Measurements from ENCODE around the gene RAD51AP1.

Gene RAD51AP1

DNA sequence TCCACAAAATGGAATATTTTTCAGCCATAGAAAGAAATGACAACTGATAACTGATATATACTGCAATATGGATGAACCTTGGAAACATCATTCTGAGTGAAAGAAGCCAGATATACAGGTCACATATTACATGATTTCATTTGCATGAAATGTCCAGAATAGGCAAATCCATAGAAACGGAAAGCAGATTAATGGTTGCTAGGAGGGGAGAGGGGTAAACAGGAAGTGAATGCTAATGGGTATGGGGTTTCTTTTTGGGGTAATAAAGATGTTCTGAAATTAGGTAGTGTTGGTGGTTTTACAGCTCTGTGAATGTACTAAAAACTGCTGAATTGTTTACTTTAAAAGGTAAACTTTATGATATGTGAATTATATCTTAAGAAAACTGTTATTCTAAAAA lies 6.5 kb downstream of the RAD51AP1 start:
- DNase-seq (ENCODE audit: low read depth, low spot score): no peak

- DNase-seq (ENCODE audit: low read depth, low spot score): no peak
These were observed 13.5 kb downstream of the RAD51AP1 start for GRCh38 chr12:4552191-4552590.

GRCh38 chr12:4553943-4554342 lies 15.3 kb downstream of the RAD51AP1 start:
- DNase-seq (ENCODE audit: low read depth, low spot score): no peak

DNA sequence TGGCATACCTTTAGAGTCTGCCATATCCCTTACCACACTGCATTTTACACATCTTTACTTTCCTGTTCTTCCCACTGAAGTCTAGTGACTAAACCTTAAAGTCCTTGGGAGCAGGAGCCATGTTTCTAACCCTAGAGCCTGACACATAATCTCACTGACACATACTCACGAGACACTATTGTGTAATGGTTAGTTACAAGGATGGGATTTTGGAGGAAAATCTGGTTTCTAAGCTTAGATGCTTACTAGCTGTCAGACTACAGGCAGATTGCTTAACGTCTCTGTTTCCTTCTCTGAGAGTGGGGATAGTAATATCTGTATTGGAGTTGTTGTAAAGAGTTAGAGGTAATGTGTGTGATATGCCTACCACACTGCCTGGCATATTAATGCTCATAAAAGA lies 17.1 kb downstream of the RAD51AP1 start:
- no peak for DNase-seq (ENCODE audit: low read depth, low spot score)

DNA sequence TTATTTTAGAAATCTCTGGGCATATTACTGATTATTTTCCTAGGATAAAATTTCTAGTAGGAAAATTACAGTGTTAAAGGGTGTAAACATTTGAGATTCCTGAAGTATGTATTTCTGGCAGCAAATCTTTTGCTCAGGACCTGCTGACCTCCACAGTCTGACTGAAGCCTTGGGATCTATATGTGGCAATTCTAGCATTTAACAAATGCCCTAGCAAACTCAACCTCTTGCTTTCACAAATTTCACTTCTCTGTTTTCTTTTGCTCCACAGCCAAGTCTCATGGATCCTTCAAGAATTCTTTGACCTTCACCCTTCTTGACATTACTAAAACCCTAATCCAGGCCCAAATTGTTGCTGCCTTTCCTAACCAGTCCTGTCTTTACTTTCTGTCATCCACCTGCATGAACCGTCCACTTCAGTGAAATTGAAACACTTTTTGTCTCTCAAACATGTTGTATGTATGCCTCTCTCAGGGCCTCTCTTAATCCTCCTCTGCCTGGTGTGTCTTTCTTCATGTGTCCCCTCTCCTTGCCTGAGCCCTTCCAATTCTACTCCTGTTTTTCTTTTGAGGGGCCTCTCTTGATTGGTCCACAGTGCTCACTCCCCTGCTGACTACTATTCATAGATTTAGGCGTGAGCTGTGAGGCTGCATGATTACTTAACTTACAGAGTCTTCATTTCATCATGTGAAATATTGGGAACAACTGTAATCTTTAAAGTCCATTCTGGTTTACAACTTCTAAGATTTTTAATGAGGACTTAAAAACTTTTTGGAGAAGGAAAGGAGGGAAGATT lies 18.2 kb downstream of the RAD51AP1 start:
- DNase-seq (ENCODE audit: low read depth, low spot score): no peak

DNA sequence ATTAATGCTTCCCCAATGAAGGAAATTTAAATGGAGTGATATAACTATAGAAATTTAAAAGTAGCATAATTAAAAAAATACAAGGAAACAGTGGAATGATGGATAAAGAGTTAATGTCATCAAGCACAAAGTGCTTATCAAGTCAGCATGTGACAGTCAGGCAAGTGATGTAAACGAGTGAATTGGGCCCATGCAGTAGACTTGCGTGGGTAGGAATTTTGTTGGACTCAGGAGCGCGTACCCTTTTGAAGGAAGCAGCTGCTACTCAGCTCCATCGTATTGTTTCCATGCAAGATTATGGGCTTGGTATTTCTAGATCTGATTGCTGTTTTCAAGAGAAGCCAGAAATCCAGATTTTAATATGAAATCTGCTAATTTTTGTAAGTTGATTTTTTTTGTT lies 18.9 kb downstream of the RAD51AP1 start:
- no peak for DNase-seq (ENCODE audit: low read depth, low spot score)

GRCh38 chr12:4558171-4558570 lies 19.5 kb downstream of the RAD51AP1 start:
- DNase-seq (ENCODE audit: low read depth, low spot score): no peak

DNA sequence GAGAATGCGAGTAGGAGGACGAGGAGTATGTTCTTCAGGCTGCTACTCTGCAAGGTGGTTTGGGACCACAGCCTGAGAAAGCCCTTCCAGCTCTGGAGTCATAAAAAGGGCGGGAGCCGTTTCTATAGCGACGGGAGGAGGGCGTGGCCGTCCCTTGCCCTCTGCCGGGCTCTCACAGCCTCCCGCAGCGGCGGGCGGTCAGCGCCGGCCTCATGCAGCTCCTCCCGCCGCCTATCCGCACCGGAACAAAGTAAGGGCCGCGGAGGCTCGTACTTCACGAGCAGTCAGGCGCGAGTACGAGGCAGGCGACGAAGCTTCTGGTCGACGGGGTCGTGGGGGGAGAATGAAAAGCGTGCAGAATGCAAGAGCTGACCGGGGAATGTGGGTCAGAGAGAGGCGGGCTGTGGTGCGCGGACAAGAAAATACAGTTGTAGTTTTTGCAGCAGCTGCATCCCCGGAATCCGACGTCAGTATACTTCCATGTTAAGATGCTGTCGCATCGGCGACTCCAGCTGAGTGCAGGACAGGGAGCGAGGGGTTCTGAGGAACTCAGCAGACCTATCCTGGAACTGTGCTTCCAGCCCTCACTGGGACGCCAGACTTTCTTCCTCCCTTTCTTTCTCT lies 23.5 kb downstream of the RAD51AP1 start, which contains the start of gene DYRK4:
Gene DYRK4 (plus strand): TSS at position 175 of the 624 bp plus-strand sequence. CDS start 38 bp downstream, at position 213.
- DNase-seq (ENCODE audit: low read depth, low spot score): no peak

DNA sequence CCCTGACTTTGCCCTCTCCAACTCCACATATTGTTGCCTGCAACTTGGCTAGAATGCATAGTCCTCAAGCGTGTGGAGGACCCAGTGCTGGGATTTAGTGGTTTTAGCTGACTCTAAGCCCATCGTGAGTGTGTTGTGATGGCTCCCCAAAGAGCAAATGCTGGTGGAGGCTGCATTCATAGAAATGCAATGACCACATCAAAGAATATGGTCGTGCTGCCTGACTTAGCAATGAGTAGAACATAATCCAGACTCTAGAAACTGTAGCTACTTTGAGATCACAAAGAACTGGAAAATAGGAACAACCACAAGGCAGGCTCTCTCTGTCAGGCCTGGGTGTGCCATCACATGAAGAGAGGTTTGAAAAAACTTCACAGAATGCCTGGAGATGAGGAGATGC lies 24.6 kb downstream of the RAD51AP1 start:
- no peak for DNase-seq (ENCODE audit: low read depth, low spot score)

DNA sequence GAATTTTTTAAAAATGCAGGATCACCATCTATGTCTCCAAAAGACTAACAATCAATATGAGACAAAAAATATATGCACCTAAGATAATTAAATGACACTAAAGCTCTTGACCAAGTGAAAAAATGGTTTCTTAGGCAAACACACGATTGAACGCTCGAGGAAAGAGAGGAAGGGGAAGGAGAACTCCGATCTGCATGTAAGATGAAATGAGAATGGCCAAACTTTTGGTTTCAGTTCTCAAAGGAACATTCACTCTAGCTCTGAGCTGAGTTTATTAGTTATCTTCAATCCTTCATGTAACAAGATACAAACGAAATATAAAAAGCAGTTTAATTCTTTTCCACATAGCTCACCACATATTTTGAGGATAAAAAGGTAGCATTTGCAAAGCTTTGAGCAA lies 26.1 kb downstream of the RAD51AP1 start:
- no peak for DNase-seq (ENCODE audit: low read depth, low spot score)

- DNase-seq (ENCODE audit: low read depth, low spot score): no peak
These were observed 27.8 kb downstream of the RAD51AP1 start for GRCh38 chr12:4566474-4566873.

DNA sequence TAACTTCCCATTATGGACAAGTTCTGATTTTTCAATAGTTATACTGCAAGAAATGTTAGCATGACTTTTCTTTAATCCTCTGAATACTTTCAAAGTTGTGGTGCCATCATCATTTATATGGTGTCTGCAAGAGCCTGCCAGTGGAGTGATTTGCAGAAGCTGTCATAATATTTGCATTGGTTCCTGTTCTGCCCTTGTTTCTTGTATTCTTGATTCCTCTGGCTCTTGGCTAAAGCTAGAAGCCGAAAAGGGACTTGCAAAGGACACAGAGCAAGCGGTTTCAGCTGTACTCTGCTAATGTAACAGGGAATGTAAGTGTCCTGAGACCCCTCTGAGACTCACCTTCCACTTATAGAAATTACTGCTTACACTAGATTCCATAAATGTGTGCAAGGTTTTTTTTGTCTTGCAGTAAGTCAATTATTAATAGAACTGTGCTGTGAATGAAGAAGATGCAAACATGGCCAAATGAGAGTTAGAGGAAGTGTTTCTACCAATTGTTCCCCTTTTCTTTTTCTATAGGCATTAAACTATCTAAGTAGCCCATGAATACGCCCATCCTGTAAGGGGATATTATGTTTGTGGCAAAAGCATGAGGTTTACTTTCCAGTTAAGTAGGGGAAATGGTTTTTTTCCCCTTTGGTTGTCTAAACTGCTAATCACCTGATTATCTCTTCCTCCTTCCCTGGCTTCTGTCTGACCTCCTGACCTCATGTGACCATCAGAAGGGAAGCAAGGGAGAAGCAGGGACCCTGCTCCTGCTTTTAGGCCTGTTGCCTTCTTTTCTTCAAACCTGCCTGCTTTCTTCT lies 28.6 kb downstream of the RAD51AP1 start:
- no peak for DNase-seq (ENCODE audit: low read depth, low spot score)

- no peak for DNase-seq (ENCODE audit: low read depth, low spot score)
These were observed 30.6 kb downstream of the RAD51AP1 start for GRCh38 chr12:4569261-4569660.

DNA sequence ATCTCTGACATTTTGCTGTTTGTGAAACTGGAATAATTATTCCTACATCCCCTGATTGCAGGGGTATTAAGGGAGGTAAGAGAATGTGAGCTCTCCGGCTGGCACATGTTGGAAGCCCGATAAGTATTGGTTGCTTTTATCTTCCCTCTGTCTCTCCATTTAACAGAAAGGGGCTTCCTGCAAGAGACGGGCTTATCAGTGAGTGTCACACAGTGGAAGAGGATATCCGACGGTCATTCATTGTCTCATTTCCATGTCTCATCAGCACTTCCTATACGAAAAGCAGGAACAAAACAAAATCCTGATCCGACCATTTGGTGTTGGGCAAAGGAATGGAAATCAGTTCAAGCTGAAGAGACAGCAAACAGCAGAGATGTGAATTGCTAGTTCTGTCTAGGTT lies 34.0 kb downstream of the RAD51AP1 start:
- no peak for DNase-seq (ENCODE audit: low read depth, low spot score)

- DNase-seq (ENCODE audit: low read depth, low spot score): no peak
These were observed 40.8 kb downstream of the RAD51AP1 start for GRCh38 chr12:4579305-4580102.

- DNase-seq (ENCODE audit: low read depth, low spot score): no peak
These were observed 41.6 kb downstream of the RAD51AP1 start for GRCh38 chr12:4580281-4580688.

DNA sequence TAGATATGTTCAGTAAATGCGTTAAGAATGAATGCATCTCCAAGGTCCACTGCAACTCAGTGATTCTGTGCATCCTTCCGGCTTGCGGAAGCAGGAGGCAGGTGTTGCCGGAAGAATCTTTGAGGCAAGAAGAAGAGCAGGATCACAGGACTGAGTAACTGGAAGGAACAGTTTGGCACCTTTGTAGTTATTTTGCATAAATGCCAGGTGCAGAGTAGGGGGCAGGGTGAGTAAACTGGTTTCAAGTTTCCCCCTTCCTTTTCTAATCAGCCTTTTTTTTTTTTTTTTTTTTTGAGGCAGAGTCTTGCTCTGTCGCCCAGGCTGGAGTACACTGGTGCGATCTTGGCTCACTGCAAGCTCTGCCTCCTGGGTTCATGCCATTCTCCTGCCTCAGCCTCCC lies 45.6 kb downstream of the RAD51AP1 start:
- no peak for DNase-seq (ENCODE audit: low read depth, low spot score)

- DNase-seq (ENCODE audit: low read depth, low spot score): no peak
These were observed 46.2 kb downstream of the RAD51AP1 start for GRCh38 chr12:4584896-4585295.

GRCh38 chr12:4586500-4586899 lies 47.8 kb downstream of the RAD51AP1 start:
- no peak for DNase-seq (ENCODE audit: low read depth, low spot score)

GRCh38 chr12:4587108-4587507 lies 48.4 kb downstream of the RAD51AP1 start:
- DNase-seq (ENCODE audit: low read depth, low spot score): no peak

DNA sequence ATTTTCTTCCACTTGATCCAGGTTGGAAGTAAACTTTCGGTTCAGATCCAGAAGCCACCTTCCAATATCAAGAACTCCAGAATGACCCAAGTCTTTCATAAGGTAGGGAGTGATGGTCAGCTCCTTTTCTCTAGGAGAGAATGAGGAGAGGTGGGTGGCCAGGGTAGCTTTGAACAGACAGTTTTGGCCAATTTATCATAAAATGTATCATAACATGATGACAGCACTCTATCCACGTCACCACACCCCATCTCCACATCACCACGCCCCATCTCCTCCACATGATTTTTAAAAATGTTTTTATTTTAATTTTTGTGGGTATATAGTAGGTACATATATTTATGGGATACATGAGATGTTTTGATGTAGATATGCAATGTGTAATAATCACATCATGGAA lies 50.2 kb downstream of the RAD51AP1 start:
- no peak for DNase-seq (ENCODE audit: low read depth, low spot score)

DNA sequence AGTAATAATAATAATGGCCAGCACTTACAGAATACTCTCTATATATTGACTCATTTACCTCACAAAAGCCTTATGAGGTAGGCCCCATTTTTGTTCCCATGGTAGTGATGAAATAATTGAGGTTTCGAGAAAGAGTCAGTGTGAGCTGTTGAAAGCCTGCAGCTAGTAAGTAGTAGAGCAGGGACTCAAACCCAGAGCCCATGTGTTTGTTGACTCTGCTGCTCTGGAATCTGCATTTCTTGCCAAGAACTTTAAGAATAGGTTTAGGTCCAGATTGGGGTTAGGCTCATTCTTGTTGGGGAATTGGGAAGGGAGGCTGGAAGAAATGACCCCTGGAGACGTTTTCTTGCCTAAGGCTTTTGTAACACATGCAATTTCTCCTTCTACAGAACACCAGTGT lies 51.3 kb downstream of the RAD51AP1 start:
- DNase-seq (ENCODE audit: low read depth, low spot score): no peak
